BJ (cell line): ENCODE measurements around the gene KLHL30. TPM values are rescaled to one million over a fixed set of nuclear protein-coding genes. Genes with fewer than 3 reads are reported as not detected.

Experiments
- CTCF ChIA-PET: fragments of 350-600 bp; formaldehyde crosslinking; extraction: SDS; loops from one replicate; lab custom pipeline; 2021; ENCODE audit warnings: antibody characterized with exemption, inconsistent platforms; lab: Yijun Ruan, JAX
- POLR2A ChIA-PET: fragments of 300-600 bp; sonication (Branson Sonifier 250); formaldehyde crosslinking; extraction: SDS; loops from one replicate; lab custom pipeline; 2021; ENCODE audit warnings: antibody characterized with exemption; lab: Charles Lee
- DNase-seq: peaks from one replicate; pipeline ENCODE4 v3.0.0-alpha.2; 2011; ENCODE audit warnings: low read depth
- H3K27me3 ChIP-seq: 2 replicates; pipeline ENCODE4 v1.6.0; 2011; ENCODE audit warnings: low read length; ENCODE audit not compliant: control insufficient read depth, insufficient read depth
- H3K36me3 ChIP-seq: 2 replicates; pipeline ENCODE4 v1.5.1; 2011; ENCODE audit warnings: low read length; ENCODE audit not compliant: control insufficient read depth, insufficient read depth
- H3K4me3 ChIP-seq: 2 replicates; pipeline ENCODE4 v1.5.1; 2011; ENCODE audit warnings: low read depth, mild to moderate bottlenecking, control low read depth, low read length
- CTCF ChIP-seq: IDR thresholded peaks from 2 replicates; pipeline ENCODE4 v1.5.1; 2011; ENCODE audit warnings: low read depth, mild to moderate bottlenecking, control low read depth, inconsistent platforms, low read length, moderate library complexity; ENCODE audit not compliant: insufficient read depth
- polyA plus RNA-seq: library from polyadenylated mRNA; depleted of rRNA; stranded (reverse); fragments of >200 nt; gene quantifications from 2 replicates; pipeline ENCODE4 v1.2.3, GENCODE V29; 2011

Gene KLHL30
- polyA plus RNA-seq, 1 experiment, result 0.58 TPM

- 0 out of 2 replicates have a peak, but pooled peaks have one; percentile 15 for TF ChIP-seq CTCF
- no peak for DNase-seq
Measured at GRCh38 chr2:238160206-238161129, 22.0 kb downstream of the KLHL30 start.

GRCh38 chr2:238161291-238162051 lies 23.0 kb downstream of the KLHL30 start:
- POLR2A ChIA-PET, result no interaction called here
- H3K4me3 ChIP-seq, result no peak overlapping the region
- peaks cover 1% of the 10 kb centered on the region; the same call in 1 of the 2 replicates for H3K36me3 ChIP-seq
- no peak for DNase-seq
- TF ChIP-seq CTCF, result no peak
- CTCF ChIA-PET, result interaction anchor here (1.1 to 1.2 kb wide), 2 partner anchors 99 to 102 kb away, joined by 3 read pairs; no protein-coding TSS in a partner anchor
- H3K27me3 ChIP-seq, result peaks cover 5% of the 10 kb centered on the region; the same call in 1 of the 2 replicates

More at GRCh38 chr2:238160206-238161129, 22.0 kb downstream of the KLHL30 start:
- H3K36me3 ChIP-seq, result no peaks in the 10 kb centered on the region
- POLR2A ChIA-PET, result no interaction called here
- peaks cover 5% of the 10 kb centered on the region; the same call in 1 of the 2 replicates for H3K27me3 ChIP-seq
- CTCF ChIA-PET, result interaction anchor here (1.2 to 1.4 kb wide), 2 partner anchors 8 to 103 kb away, joined by 3 to 4 read pairs; no protein-coding TSS in a partner anchor
- H3K4me3 ChIP-seq, result no peak overlapping the region

- H3K36me3 ChIP-seq, result peaks cover 6% of the 10 kb centered on the region
- DNase-seq, result no peak
- POLR2A ChIA-PET, result no interaction called here
- no peak overlapping the region for H3K4me3 ChIP-seq
- H3K27me3 ChIP-seq, result peaks cover 5% of the 10 kb centered on the region; the same call in 1 of the 2 replicates
- TF ChIP-seq CTCF, result no peak
- CTCF ChIA-PET, result interaction anchor here (1.1 kb wide), 1 partner anchor 98 kb away, joined by 3 read pairs; no protein-coding TSS in a partner anchor
Measured at GRCh38 chr2:238162251-238162845, 23.9 kb downstream of the KLHL30 start.

- H3K27me3 ChIP-seq, result peaks cover 5% of the 10 kb centered on the region; the same call in 1 of the 2 replicates
- H3K36me3 ChIP-seq, result peaks cover 6% of the 10 kb centered on the region
- no peak for DNase-seq
- ChIA-PET POLR2A (no interaction called here), CTCF (no interaction called here)
- TF ChIP-seq CTCF, result no peak
- no peak overlapping the region for H3K4me3 ChIP-seq
Measured at GRCh38 chr2:238162846-238163441, 24.5 kb downstream of the KLHL30 start.
